K562 (cell line): Measurements from ENCODE around the gene FOSL1. TPM values are rescaled to one million over a fixed set of nuclear protein-coding genes. Genes with fewer than 3 reads are reported as not detected.

Source experiments
- C11orf30 ChIP-seq: fragments of 450-650 bp; IDR thresholded peaks from 2 replicates; pipeline ENCODE4 v1.6.1; 2016; ENCODE audit warnings: low read depth, mild to moderate bottlenecking
- CBFB ChIP-seq: sonication (generic); formaldehyde crosslinking; IDR thresholded peaks from 2 replicates; pipeline ENCODE4 v1.4.0; 2020; ENCODE audit warnings: mild to moderate bottlenecking, missing genetic modification reagents
- CHD2 ChIP-seq: IDR thresholded peaks from 2 replicates; pipeline ENCODE4 v1.6.1; 2011; ENCODE audit warnings: low read depth, low read length
- CREB1 ChIP-seq, 2 experiments: sonication (generic) in 1 of 2; formaldehyde crosslinking in 1 of 2; IDR thresholded peaks; 2 replicates each; pipeline versions ENCODE4 v1.6.1 to v1.8.0; 2012 to 2022; ENCODE audit warnings: inconsistent platforms in 1 of 2, mild to moderate bottlenecking in 1 of 2, missing genetic modification reagents in 1 of 2, moderate library complexity in 1 of 2
- ETV6 ChIP-seq, 3 experiments: fragments of 150-350 bp in 1 of 3; sonication (generic) in 1 of 3; formaldehyde crosslinking in 1 of 3; IDR thresholded peaks; 2 replicates each; pipeline versions ENCODE4 v1.6.1 to v1.8.0; 2014 to 2022; ENCODE audit warnings: borderline replicate concordance in 2 of 3, low read depth in 2 of 3, antibody characterized with exemption in 1 of 3, low read length in 1 of 3, mild to moderate bottlenecking in 1 of 3, missing genetic modification reagents in 1 of 3
- FIP1L1 ChIP-seq: fragments of 200-400 bp; formaldehyde crosslinking; IDR thresholded peaks from 2 replicates; pipeline ENCODE4 v1.6.1; 2018; ENCODE audit warnings: mild to moderate bottlenecking, low read depth, low read length; ENCODE audit not compliant: poor library complexity, severe bottlenecking
- GATA2 ChIP-seq: sonication (generic); formaldehyde crosslinking; IDR thresholded peaks from 2 replicates; pipeline ENCODE4 v1.4.0; 2020; ENCODE audit warnings: mild to moderate bottlenecking, missing genetic modification reagents
- HDAC1 ChIP-seq, 2 experiments: fragments of 450-650 bp; IDR thresholded peaks; 2 replicates each; pipeline ENCODE4 v1.6.1; 2016 to 2017; ENCODE audit warnings: inconsistent platforms in 1 of 2, mild to moderate bottlenecking in 1 of 2, moderate library complexity in 1 of 2
- HMG20B ChIP-seq: fragments of 250-450 bp; sonication (Bioruptor Pico); IDR thresholded peaks from 2 replicates; pipeline ENCODE4 v1.5.0; 2021; ENCODE audit warnings: mild to moderate bottlenecking
- JUND ChIP-seq, 2 experiments: IDR thresholded peaks; 2 replicates in 1 of 2; 3 replicates in 1 of 2; pipeline ENCODE4 v1.6.1; 2011; ENCODE audit warnings: borderline replicate concordance in 2 of 2, low read depth in 2 of 2, low read length in 2 of 2, improper control_type of control experiment in 1 of 2, missing biosample characterization in 1 of 2, missing genetic modification characterization in 1 of 2, missing genetic modification reagents in 1 of 2
- NCOR1 ChIP-seq: fragments of 450-650 bp; IDR thresholded peaks from 2 replicates; pipeline ENCODE4 v1.6.1; 2016; ENCODE audit warnings: mild to moderate bottlenecking, moderate library complexity
- RFX5 ChIP-seq: IDR thresholded peaks from 2 replicates; pipeline ENCODE4 v1.6.1; 2011; ENCODE audit warnings: low read depth, mild to moderate bottlenecking, improper control_type of control experiment, low read length
- TCF3 ChIP-seq: sonication (generic); formaldehyde crosslinking; IDR thresholded peaks from 2 replicates; pipeline ENCODE4 v1.4.0; 2020; ENCODE audit warnings: mild to moderate bottlenecking, missing genetic modification reagents
- ZNF253 ChIP-seq: fragments of 250-450 bp; sonication (Bioruptor Pico); conservative IDR thresholded peaks from 2 replicates; pipeline ENCODE4 v1.6.1; 2021; ENCODE audit warnings: mild to moderate bottlenecking
- polyA plus RNA-seq, 8 experiments: library from polyadenylated mRNA; depleted of rRNA in 4 of 8; stranded (reverse) in 5 of 8; unstranded in 3 of 8; fragments of >200 nt; fragmentation: Nextera tagmentation in 2 of 8; fragmentation: Illumina TruSeq in 1 of 8; extraction: Ambion mirVana in 2 of 8; extraction: Trizol in 1 of 8; gene quantifications; 2 replicates each; pipeline versions ENCODE4 v1.2.1 to v1.2.3, GENCODE V29; 2011 to 2014; ENCODE audit warnings: inconsistent platforms in 1 of 8, missing spikeins in 1 of 8
- total RNA-seq, 7 experiments: library from RNA; depleted of rRNA in 6 of 7; stranded (reverse); fragments of >200 nt in 6 of 7; fragmentation: Illumina TruSeq in 2 of 7; extraction: Trizol in 2 of 7; gene quantifications; 2 replicates each; pipeline versions ENCODE4 v1.2.1 to v1.2.3, GENCODE V29; 2011 to 2021; ENCODE audit warnings: low replicate concordance in 1 of 7
- TF ChIP-seq, protein P1 (sequence below), 3 experiments: fragments of 200-800 bp in 1 of 3; fragments of 250-450 bp in 1 of 3; fragments of 450-650 bp in 1 of 3; sonication (Bioruptor Pico) in 1 of 3; sonication (Bioruptor generic) in 1 of 3; formaldehyde crosslinking in 1 of 3; IDR thresholded peaks; 2 replicates each; pipeline versions ENCODE4 v1.6.1 to v1.8.0; 2016 to 2022; ENCODE audit warnings: mild to moderate bottlenecking in 2 of 3, missing genetic modification characterization in 2 of 3, missing compliant biosample characterization in 1 of 3, moderate library complexity in 1 of 3
- TF ChIP-seq, protein P2 (sequence below): sonication (generic); formaldehyde crosslinking; IDR thresholded peaks from 2 replicates; pipeline ENCODE4 v1.8.0; 2022; ENCODE audit warnings: mild to moderate bottlenecking, low read depth, missing genetic modification reagents
- TF ChIP-seq, protein P3 (sequence below): IDR thresholded peaks from 2 replicates; pipeline ENCODE4 v1.6.1; 2016; ENCODE audit warnings: missing genetic modification characterization, missing compliant biosample characterization
- TF ChIP-seq, protein P4 (sequence below): fragments of 250-450 bp; sonication (Bioruptor Pico); IDR thresholded peaks from 2 replicates; pipeline ENCODE4 v1.9.0; 2021; ENCODE audit warnings: mild to moderate bottlenecking, inconsistent platforms

The FOSL1 gene
- total and polyA plus RNA-seq, 9 of the 15 experiments (the other 6 are each of a cell fraction or from before 2014, with no cell fraction given), result 3.5 to 39.6 (median 10.0) TPM

DNA sequence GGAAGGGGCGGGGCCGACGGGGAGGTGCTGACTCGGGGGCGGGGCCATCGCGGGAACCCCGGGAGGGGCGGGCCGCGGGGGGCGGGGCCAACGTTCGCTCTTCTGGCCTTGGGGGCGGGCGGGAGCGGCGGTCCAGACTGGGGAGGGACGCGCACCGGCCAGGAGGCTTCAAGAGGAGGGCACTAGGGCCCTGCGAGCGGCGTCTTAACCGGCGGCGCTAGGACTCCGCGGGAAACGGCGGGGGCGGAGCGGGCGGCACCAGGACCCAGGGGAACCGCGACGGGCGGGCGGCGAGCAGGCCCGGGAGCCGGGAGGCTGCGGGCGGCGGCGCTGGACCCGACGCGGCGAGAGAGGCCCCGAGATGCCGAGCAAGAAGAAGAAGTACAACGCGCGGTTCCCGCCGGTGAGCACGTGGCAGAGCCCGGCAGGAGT, 19.0 kb upstream of the FOSL1 start, which contains the start of gene DRAP1 (continued):
- TF ChIP-seq, protein P1, sequence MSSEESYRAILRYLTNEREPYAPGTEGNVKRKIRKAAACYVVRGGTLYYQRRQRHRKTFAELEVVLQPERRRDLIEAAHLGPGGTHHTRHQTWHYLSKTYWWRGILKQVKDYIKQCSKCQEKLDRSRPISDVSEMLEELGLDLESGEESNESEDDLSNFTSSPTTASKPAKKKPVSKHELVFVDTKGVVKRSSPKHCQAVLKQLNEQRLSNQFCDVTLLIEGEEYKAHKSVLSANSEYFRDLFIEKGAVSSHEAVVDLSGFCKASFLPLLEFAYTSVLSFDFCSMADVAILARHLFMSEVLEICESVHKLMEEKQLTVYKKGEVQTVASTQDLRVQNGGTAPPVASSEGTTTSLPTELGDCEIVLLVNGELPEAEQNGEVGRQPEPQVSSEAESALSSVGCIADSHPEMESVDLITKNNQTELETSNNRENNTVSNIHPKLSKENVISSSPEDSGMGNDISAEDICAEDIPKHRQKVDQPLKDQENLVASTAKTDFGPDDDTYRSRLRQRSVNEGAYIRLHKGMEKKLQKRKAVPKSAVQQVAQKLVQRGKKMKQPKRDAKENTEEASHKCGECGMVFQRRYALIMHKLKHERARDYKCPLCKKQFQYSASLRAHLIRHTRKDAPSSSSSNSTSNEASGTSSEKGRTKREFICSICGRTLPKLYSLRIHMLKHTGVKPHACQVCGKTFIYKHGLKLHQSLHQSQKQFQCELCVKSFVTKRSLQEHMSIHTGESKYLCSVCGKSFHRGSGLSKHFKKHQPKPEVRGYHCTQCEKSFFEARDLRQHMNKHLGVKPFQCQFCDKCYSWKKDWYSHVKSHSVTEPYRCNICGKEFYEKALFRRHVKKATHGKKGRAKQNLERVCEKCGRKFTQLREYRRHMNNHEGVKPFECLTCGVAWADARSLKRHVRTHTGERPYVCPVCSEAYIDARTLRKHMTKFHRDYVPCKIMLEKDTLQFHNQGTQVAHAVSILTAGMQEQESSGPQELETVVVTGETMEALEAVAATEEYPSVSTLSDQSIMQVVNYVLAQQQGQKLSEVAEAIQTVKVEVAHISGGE (CRISPR knock-in tag; IDR thresholded peaks at IDR 0.05), result peak in 1 of 3 experiments; percentile 74; a peak in 1 of 6 replicates
- TF ChIP-seq, protein P2, sequence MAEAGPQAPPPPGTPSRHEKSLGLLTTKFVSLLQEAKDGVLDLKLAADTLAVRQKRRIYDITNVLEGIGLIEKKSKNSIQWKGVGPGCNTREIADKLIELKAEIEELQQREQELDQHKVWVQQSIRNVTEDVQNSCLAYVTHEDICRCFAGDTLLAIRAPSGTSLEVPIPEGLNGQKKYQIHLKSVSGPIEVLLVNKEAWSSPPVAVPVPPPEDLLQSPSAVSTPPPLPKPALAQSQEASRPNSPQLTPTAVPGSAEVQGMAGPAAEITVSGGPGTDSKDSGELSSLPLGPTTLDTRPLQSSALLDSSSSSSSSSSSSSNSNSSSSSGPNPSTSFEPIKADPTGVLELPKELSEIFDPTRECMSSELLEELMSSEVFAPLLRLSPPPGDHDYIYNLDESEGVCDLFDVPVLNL, result peak; percentile 78; the same call in 1 of the 2 replicates
- TF ChIP-seq, protein P3, sequence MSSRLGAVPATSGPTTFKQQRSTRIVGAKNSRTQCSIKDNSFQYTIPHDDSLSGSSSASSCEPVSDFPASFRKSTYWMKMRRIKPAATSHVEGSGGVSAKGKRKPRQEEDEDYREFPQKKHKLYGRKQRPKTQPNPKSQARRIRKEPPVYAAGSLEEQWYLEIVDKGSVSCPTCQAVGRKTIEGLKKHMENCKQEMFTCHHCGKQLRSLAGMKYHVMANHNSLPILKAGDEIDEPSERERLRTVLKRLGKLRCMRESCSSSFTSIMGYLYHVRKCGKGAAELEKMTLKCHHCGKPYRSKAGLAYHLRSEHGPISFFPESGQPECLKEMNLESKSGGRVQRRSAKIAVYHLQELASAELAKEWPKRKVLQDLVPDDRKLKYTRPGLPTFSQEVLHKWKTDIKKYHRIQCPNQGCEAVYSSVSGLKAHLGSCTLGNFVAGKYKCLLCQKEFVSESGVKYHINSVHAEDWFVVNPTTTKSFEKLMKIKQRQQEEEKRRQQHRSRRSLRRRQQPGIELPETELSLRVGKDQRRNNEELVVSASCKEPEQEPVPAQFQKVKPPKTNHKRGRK (tag), result no peak
- TF ChIP-seq RFX5 (no peak), NCOR1 (peak; percentile 72), CREB1 (IDR thresholded peaks at IDR 0.05) (peak; percentile 76; the same call in 1 of the 2 replicates), CREB1 (CRISPR knock-in tag; IDR thresholded peaks at IDR 0.05) (peak; percentile 89), FIP1L1 (peak; percentile 83), TCF3 (peak; percentile 29; the same call in 1 of the 2 replicates), CBFB (CRISPR knock-in tag) (no peak), HMG20B (no peak), CHD2 (peak; percentile 35; the same call in 1 of the 2 replicates), ZNF253 (CRISPR knock-in tag) (no peak), ETV6 (IDR thresholded peaks at IDR 0.05; ENCODE audit: borderline replicate concordance in 1 of 2, low read depth in 2 of 2, low read length in 1 of 2) (peak in 1 of 2 experiments; percentile 66; a peak in 2 of 4 replicates), ETV6 (CRISPR knock-in tag; IDR thresholded peaks at IDR 0.05; ENCODE audit: borderline replicate concordance) (no peak), GATA2 (CRISPR knock-in tag) (no peak), C11orf30 (no peak), HDAC1 (IDR thresholded peaks at IDR 0.05) (peak; percentile 23 to 50; a peak in 2 of 4 replicates), JUND (IDR thresholded peaks at IDR 0.05; ENCODE audit: borderline replicate concordance, low read depth, low read length) (peak; percentile 66), JUND (tag; IDR thresholded peaks at IDR 0.05; ENCODE audit: borderline replicate concordance, low read depth, low read length) (peak; percentile 34; the same call in 1 of the 3 replicates)
- TF ChIP-seq, protein P4, sequence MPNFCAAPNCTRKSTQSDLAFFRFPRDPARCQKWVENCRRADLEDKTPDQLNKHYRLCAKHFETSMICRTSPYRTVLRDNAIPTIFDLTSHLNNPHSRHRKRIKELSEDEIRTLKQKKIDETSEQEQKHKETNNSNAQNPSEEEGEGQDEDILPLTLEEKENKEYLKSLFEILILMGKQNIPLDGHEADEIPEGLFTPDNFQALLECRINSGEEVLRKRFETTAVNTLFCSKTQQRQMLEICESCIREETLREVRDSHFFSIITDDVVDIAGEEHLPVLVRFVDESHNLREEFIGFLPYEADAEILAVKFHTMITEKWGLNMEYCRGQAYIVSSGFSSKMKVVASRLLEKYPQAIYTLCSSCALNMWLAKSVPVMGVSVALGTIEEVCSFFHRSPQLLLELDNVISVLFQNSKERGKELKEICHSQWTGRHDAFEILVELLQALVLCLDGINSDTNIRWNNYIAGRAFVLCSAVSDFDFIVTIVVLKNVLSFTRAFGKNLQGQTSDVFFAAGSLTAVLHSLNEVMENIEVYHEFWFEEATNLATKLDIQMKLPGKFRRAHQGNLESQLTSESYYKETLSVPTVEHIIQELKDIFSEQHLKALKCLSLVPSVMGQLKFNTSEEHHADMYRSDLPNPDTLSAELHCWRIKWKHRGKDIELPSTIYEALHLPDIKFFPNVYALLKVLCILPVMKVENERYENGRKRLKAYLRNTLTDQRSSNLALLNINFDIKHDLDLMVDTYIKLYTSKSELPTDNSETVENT, result peak; percentile 92
